Prostate gland (tissue), 2 donors: ENCODE results near the gene CMTM5. TPM values are rescaled to one million over a fixed set of nuclear protein-coding genes. Genes with fewer than 3 reads are reported as not detected.
"Not testable (repeated sequence)": the region's sequence is repeated elsewhere in the genome, so short reads cannot be mapped to it uniquely, and the experiment has no call there.

Source experiments
- DNase-seq: peaks from one replicate; pipeline ENCODE4 v3.0.0-alpha.2; 2019; ENCODE audit warnings: low spot score
- H3K27ac ChIP-seq, 2 donors: fragments of 200-600 bp; sonication (generic); 2 replicates each; pipeline ENCODE4 v1.5.1; 2017 to 2019
- H3K27me3 ChIP-seq: fragments of 200-600 bp; sonication (generic); replicated peaks from 2 replicates; pipeline ENCODE4 v1.5.1; 2019; ENCODE audit not compliant: insufficient read depth
- H3K36me3 ChIP-seq, 2 donors: fragments of 200-600 bp; sonication (generic); 1 replicate in 1 of 2; 2 replicates in 1 of 2; pipeline versions ENCODE4 v1.5.1 to v1.8.1; 2017 to 2019
- H3K4me1 ChIP-seq: fragments of 200-600 bp; sonication (generic); replicated peaks from 2 replicates; pipeline ENCODE4 v1.5.1; 2019
- H3K4me3 ChIP-seq, 2 donors: fragments of 200-600 bp; sonication (generic); 2 replicates each; pipeline ENCODE4 v1.5.1; 2017 to 2019
- H3K9me3 ChIP-seq: fragments of 200-600 bp; sonication (generic); 2 replicates; pipeline ENCODE4 v1.5.1; 2017
- CTCF ChIP-seq, 4 experiments: fragments of 200-600 bp in 2 of 4; fragments of 450-650 bp in 2 of 4; sonication (generic) in 2 of 4; IDR thresholded peaks; 1 replicate in 3 of 4; 2 replicates in 1 of 4; pipeline ENCODE4 v1.5.1; 2016 to 2019; ENCODE audit warnings: antibody characterized with exemption in 4 of 4, mild to moderate bottlenecking in 2 of 4, moderate library complexity in 2 of 4
- POLR2A ChIP-seq: fragments of 450-650 bp; IDR thresholded peaks from one replicate; pipeline ENCODE4 v1.6.1; 2016; ENCODE audit warnings: antibody characterized with exemption, mild to moderate bottlenecking
- POLR2AphosphoS5 ChIP-seq: sonication (generic); formaldehyde crosslinking; IDR thresholded peaks from one replicate; pipeline ENCODE4 v1.6.1; 2017; ENCODE audit warnings: antibody characterized with exemption
- WGBS: methylation state at CpG from one replicate; pipeline ENCODE4 v1.1.5; 2018; 5-methylcytosine and 5-hydroxymethylcytosine counted together
- intact Hi-C: fragments of 100-400 bp; cut with DNase I; formaldehyde crosslinking; loops from one replicate; pipeline ENCODE4 v1.14.2; 2022
- total RNA-seq, 2 donors: library from RNA; depleted of rRNA; stranded (reverse); fragments of >200 nt; gene quantifications; one replicate each; pipeline ENCODE4 v1.1.0, GENCODE V29; 2016

CMTM5 gene
- total RNA-seq, 2 donors from 2014 or later, result 1.5 TPM; not detected in 1

- no peak for DNase-seq
- TF ChIP-seq POLR2AphosphoS5, result no peak
- no peak for TF ChIP-seq POLR2A
- no peak for TF ChIP-seq CTCF (IDR thresholded peaks at IDR 0.05)
- Histone ChIP-seq H3K9me3 (no peaks in the 10 kb centered on the region), H3K27me3 (no peaks in the 10 kb centered on the region), H3K36me3 (no peaks in the 10 kb centered on the region), H3K27ac (no peak overlapping the region), H3K4me3 (no peak overlapping the region), H3K4me1 (no peaks in the 10 kb centered on the region)
- WGBS, result 65% methylated on average over 3 of the region's 3 CpGs
- intact Hi-C loops, result no loop called here
Measured at GRCh38 chr14:23414254-23414653, 37.4 kb downstream of the CMTM5 start.

- intact Hi-C loops, result no loop called here
- TF ChIP-seq CTCF (IDR thresholded peaks at IDR 0.05) (no peak), POLR2A (no peak), POLR2AphosphoS5 (no peak)
- H3K4me3 ChIP-seq, result no peak overlapping the region
- H3K27me3 ChIP-seq, result no peaks in the 10 kb centered on the region
- no peak for DNase-seq
- no peaks in the 10 kb centered on the region for H3K4me1 ChIP-seq
- no peak overlapping the region for H3K27ac ChIP-seq
- WGBS, result 94% methylated on average over 36 of the region's 39 CpGs
- no peaks in the 10 kb centered on the region for H3K36me3 ChIP-seq
- no peaks in the 10 kb centered on the region for H3K9me3 ChIP-seq
Measured at GRCh38 chr14:23414906-23415820, 38.3 kb downstream of the CMTM5 start.

- intact Hi-C loops, result no loop called here
- TF ChIP-seq CTCF (IDR thresholded peaks at IDR 0.05), result no peak
- no peak for TF ChIP-seq POLR2A
- TF ChIP-seq POLR2AphosphoS5, result no peak
- DNase-seq, result no peak
- Histone ChIP-seq H3K4me1 (no peaks in the 10 kb centered on the region), H3K36me3 (no peaks in the 10 kb centered on the region), H3K27ac (no peak overlapping the region), H3K4me3 (no peak overlapping the region), H3K27me3 (no peaks in the 10 kb centered on the region), H3K9me3 (no peaks in the 10 kb centered on the region)
- 83% methylated on average over 20 of the region's 21 CpGs for WGBS
Measured at GRCh38 chr14:23415821-23416778, 39.3 kb downstream of the CMTM5 start.

- no peak for TF ChIP-seq POLR2A
- no peak for TF ChIP-seq CTCF (IDR thresholded peaks at IDR 0.05)
- TF ChIP-seq POLR2AphosphoS5, result no peak
- Histone ChIP-seq H3K27ac (no peak overlapping the region), H3K27me3 (no peaks in the 10 kb centered on the region), H3K4me3 (no peak overlapping the region), H3K9me3 (no peaks in the 10 kb centered on the region), H3K4me1 (no peaks in the 10 kb centered on the region), H3K36me3 (no peaks in the 10 kb centered on the region)
- no peak for DNase-seq
- intact Hi-C loops, result no loop called here
- WGBS, result 88% methylated on average over 11 of the region's 11 CpGs
Measured at GRCh38 chr14:23416801-23417200, 40.0 kb downstream of the CMTM5 start.

- 92% methylated on average over 12 of the region's 12 CpGs for WGBS
- intact Hi-C loops, result not testable (repeated sequence)
Measured at GRCh38 chr14:23417269-23417668, 40.4 kb downstream of the CMTM5 start.

More at GRCh38 chr14:23417269-23417668, 40.4 kb downstream of the CMTM5 start:
- H3K36me3 ChIP-seq, H3K4me3 ChIP-seq, H3K9me3 ChIP-seq, H3K27me3 ChIP-seq, H3K27ac ChIP-seq, H3K4me1 ChIP-seq, DNase-seq: not testable (repeated sequence)
